ENCODE results near the gene MCC.

GRCh38 chr5:113337515-113338415 lies 150.5 kb downstream of the MCC start:
- TF ChIP-seq ZFP3 (CRISPR knock-in tag; IDR thresholded peaks at IDR 0.05): no peak
- no peak for TF ChIP-seq PATZ1 (CRISPR knock-in tag; IDR thresholded peaks at IDR 0.05; ENCODE audit: borderline replicate concordance)
- TF ChIP-seq ESRRG (CRISPR knock-in tag; IDR thresholded peaks at IDR 0.05): peak; percentile 85
- no peak for TF ChIP-seq POU6F1 (CRISPR knock-in tag; IDR thresholded peaks at IDR 0.05; ENCODE audit: borderline replicate concordance, low read depth)
- TF ChIP-seq GLIS3 (CRISPR knock-in tag; IDR thresholded peaks at IDR 0.05): no peak
- TF ChIP-seq ARNTL (CRISPR knock-in tag; IDR thresholded peaks at IDR 0.05; ENCODE audit: borderline replicate concordance, low read depth): no peak
- no peak for TF ChIP-seq ZFP30 (CRISPR knock-in tag; IDR thresholded peaks at IDR 0.05)
- TF ChIP-seq ZNF70 (CRISPR knock-in tag; IDR thresholded peaks at IDR 0.05): no peak
- no peak for TF ChIP-seq CSDC2 (CRISPR knock-in tag; IDR thresholded peaks at IDR 0.05)
